ENCODE data around the gene ZGRF1. TPM values are rescaled to one million over a fixed set of nuclear protein-coding genes. Genes with fewer than 3 reads are reported as not detected.
"Not testable (repeated sequence)": the region's sequence is repeated elsewhere in the genome, so short reads cannot be mapped to it uniquely, and the experiment has no call there.

ZGRF1 gene
- total and polyA plus RNA-seq, 9 of the 15 experiments (the other 6 are each of a cell fraction or from before 2014, with no cell fraction given): 8.8 to 35.2 (median 22.0) TPM

DNA sequence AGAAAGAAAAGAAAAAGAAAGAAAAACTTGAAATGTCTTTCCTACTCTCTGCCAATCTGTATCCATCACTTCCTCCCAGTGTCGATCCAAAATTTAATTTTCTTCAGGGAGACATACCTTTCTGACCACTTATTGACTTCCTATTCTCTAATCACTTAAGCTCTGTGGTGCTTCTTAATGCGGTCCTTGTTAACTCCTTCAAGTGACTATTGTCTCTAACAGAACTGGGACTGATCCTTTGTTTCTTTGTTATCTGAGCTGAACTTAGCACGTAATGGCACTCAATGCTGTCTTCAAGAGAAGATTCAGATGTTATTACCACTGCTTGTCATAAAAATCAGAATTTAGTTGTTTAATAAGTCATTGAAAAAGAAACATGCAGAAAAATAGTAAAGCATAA lies 31.4 kb upstream of the ZGRF1 start:
- POLR2A ChIA-PET: no interaction called here
- Histone ChIP-seq H3K4me2 (ENCODE audit: insufficient read depth, low read length) (no peak overlapping the region), H4K20me1 (replicated peaks; ENCODE audit: control insufficient read depth, insufficient read depth, low read length) (no peaks in the 10 kb centered on the region), H3K36me3 (ENCODE audit: control insufficient read depth, insufficient read depth, low read length) (no peaks in the 10 kb centered on the region), H3K9ac (ENCODE audit: insufficient read depth in 1 of 2, low read depth in 2 of 2, low read length in 2 of 2) (no peak overlapping the region), H3K9me3 (replicated peaks; ENCODE audit: control insufficient read depth, insufficient read depth, low read depth, low read length) (no peaks in the 10 kb centered on the region), H3K79me2 (ENCODE audit: control insufficient read depth, insufficient read depth, low read length) (no peaks in the 10 kb centered on the region), H3K27ac (ENCODE audit: extremely low read depth, low read depth, low read length) (no peak overlapping the region), H2AFZ (ENCODE audit: low read depth, low read length) (no peak overlapping the region), H3K4me3 (no peak overlapping the region), H3K27me3 (ENCODE audit: control insufficient read depth in 2 of 2, insufficient read depth in 2 of 2, low read length in 2 of 2) (peaks cover 5 to 8% of the 10 kb centered on the region in 2 experiments; a peak in 3 of 5 replicates), H3K9me1 (ENCODE audit: control insufficient read depth, insufficient read depth, low read length) (no peaks in the 10 kb centered on the region), H3K4me1 (replicated peaks in 1 of 2; ENCODE audit: control insufficient read depth in 2 of 2, insufficient read depth in 2 of 2, low read length in 2 of 2) (peaks cover 0 to 2% of the 10 kb centered on the region in 2 experiments; a peak in 1 of 5 replicates)
- intact Hi-C loops (cut with micrococcal nuclease) (no loop called here), in situ Hi-C loops (cut with MboI) (no loop called here)
- CTCF ChIA-PET (ENCODE audit: low intra/inter-chr PET ratio): no interaction called here
- DNase-seq (ENCODE audit: extremely low read depth in 1 of 4, low spot score in 3 of 4) (no peak), FAIRE-seq (no peak), ATAC-seq (no peak)
- no peak for TF ChIP-seq ZNF165 (CRISPR knock-in tag; IDR thresholded peaks at IDR 0.05; ENCODE audit: borderline replicate concordance)
- TF ChIP-seq, protein P1, sequence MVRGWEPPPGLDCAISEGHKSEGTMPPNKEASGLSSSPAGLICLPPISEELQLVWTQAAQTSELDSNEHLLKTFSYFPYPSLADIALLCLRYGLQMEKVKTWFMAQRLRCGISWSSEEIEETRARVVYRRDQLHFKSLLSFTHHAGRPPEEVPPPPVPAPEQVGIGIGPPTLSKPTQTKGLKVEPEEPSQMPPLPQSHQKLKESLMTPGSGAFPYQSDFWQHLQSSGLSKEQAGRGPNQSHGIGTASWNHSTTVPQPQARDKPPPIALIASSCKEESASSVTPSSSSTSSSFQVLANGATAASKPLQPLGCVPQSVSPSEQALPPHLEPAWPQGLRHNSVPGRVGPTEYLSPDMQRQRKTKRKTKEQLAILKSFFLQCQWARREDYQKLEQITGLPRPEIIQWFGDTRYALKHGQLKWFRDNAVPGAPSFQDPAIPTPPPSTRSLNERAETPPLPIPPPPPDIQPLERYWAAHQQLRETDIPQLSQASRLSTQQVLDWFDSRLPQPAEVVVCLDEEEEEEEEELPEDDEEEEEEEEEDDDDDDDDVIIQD (CRISPR knock-in tag; IDR thresholded peaks at IDR 0.05): no peak
- no peak for TF ChIP-seq YBX1 (IDR thresholded peaks at IDR 0.05)
- TF ChIP-seq, protein P2, sequence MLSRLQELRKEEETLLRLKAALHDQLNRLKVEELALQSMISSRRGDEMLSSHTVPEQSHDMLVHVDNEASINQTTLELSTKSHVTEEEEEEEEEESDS (CRISPR knock-in tag; IDR thresholded peaks at IDR 0.05): no peak
- WGBS (ENCODE audit: insufficient coverage, low coverage, missing lambda C conversion rate): 7% methylated on average over 3 of the region's 3 CpGs
- BruUV-seq (replicated peaks): no TSS peak

DNA sequence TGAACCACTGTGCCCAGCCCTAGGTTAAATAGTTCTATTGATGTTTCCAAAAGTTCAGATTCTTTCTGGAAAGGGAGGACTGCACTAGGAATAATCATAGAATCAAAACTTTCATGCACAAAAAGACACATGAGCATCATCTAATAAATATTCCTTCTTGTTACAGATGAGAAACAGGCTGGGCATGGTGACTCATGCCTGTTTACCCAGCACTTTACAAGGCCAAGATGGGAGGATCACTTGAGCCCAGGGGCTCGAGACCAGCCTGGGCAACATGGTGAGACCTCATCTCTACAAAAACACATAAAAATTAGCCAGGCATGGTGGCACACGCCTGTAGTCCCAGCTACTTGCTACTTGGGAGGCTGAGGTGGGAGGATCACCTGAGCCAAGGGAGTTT lies 27.9 kb upstream of the ZGRF1 start:
- H3K27ac ChIP-seq (ENCODE audit: extremely low read depth, low read depth, low read length): no peak overlapping the region
- WGBS (ENCODE audit: insufficient coverage, low coverage, missing lambda C conversion rate): 25% methylated on average over 2 of the region's 2 CpGs
- DNase-seq (ENCODE audit: extremely low read depth in 1 of 4, low spot score in 3 of 4) (no peak), FAIRE-seq (no peak), ATAC-seq (no peak)
- no TSS peak for BruUV-seq (replicated peaks)
- H3K36me3 ChIP-seq (ENCODE audit: control insufficient read depth, insufficient read depth, low read length): no peaks in the 10 kb centered on the region
- no peak overlapping the region for H3K4me2 ChIP-seq (ENCODE audit: insufficient read depth, low read length)
- no peaks in the 10 kb centered on the region for H4K20me1 ChIP-seq (replicated peaks; ENCODE audit: control insufficient read depth, insufficient read depth, low read length)
- no peaks in the 10 kb centered on the region for H3K4me1 ChIP-seq (replicated peaks in 1 of 2; ENCODE audit: control insufficient read depth in 2 of 2, insufficient read depth in 2 of 2, low read length in 2 of 2)
- TF ChIP-seq PTRF (tag; IDR thresholded peaks at IDR 0.05) (no peak), CBX8 (IDR thresholded peaks at IDR 0.05; ENCODE audit: borderline replicate concordance, extremely low read depth, low read depth, low read length, poor library complexity, severe bottlenecking) (no peak)
- intact Hi-C loops (cut with micrococcal nuclease) (no loop called here), in situ Hi-C loops (cut with MboI) (no loop called here)
- no peaks in the 10 kb centered on the region for H3K79me2 ChIP-seq (ENCODE audit: control insufficient read depth, insufficient read depth, low read length)
- ChIA-PET CTCF (ENCODE audit: low intra/inter-chr PET ratio) (no interaction called here), POLR2A (interaction anchor here (0.9 kb wide), 1 partner anchor 11 kb away, joined by 3 read pairs; no protein-coding TSS in a partner anchor)
- no peak overlapping the region for H3K9ac ChIP-seq (ENCODE audit: insufficient read depth in 1 of 2, low read depth in 2 of 2, low read length in 2 of 2)
- H3K9me1 ChIP-seq (ENCODE audit: control insufficient read depth, insufficient read depth, low read length): no peaks in the 10 kb centered on the region
- H2AFZ ChIP-seq (ENCODE audit: low read depth, low read length): no peak overlapping the region
- no peak overlapping the region for H3K4me3 ChIP-seq
- H3K27me3 ChIP-seq (ENCODE audit: control insufficient read depth in 2 of 2, insufficient read depth in 2 of 2, low read length in 2 of 2): no peaks in the 10 kb centered on the region; a peak in 1 of 5 replicates
- no peaks in the 10 kb centered on the region for H3K9me3 ChIP-seq (replicated peaks; ENCODE audit: control insufficient read depth, insufficient read depth, low read depth, low read length)

DNA sequence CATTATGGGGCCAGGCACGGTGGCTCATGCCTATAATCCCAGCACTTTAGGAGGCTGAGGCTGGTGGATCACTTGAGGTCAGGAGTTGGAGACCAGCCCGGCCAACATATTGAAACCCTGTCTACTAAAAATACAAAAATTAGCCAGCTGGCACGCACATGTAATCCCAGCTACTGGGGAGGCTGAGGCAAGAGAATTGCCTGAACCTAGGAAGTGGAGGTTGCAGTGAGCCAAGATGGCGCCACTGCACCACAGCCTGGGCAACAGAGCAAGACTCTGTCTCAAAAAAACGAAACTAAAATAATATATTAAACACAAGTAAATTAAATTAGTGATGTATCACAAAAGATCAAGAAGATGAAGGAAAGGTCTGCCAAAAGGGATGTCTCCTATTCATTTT lies 19.4 kb upstream of the ZGRF1 start:
- H3K79me2 ChIP-seq (ENCODE audit: control insufficient read depth, insufficient read depth, low read length); H4K20me1 ChIP-seq (replicated peaks; ENCODE audit: control insufficient read depth, insufficient read depth, low read length); H3K4me2 ChIP-seq (ENCODE audit: insufficient read depth, low read length); H3K27me3 ChIP-seq (ENCODE audit: control insufficient read depth in 2 of 2, insufficient read depth in 2 of 2, low read length in 2 of 2); H3K9me1 ChIP-seq (ENCODE audit: control insufficient read depth, insufficient read depth, low read length); H3K9me3 ChIP-seq (replicated peaks; ENCODE audit: control insufficient read depth, insufficient read depth, low read depth, low read length); H3K4me3 ChIP-seq; H3K4me1 ChIP-seq (replicated peaks in 1 of 2; ENCODE audit: control insufficient read depth in 2 of 2, insufficient read depth in 2 of 2, low read length in 2 of 2); POLR2A ChIA-PET; H3K9ac ChIP-seq (ENCODE audit: insufficient read depth in 1 of 2, low read depth in 2 of 2, low read length in 2 of 2); ATAC-seq; DNase-seq (ENCODE audit: extremely low read depth in 1 of 4, low spot score in 3 of 4); H2AFZ ChIP-seq (ENCODE audit: low read depth, low read length); H3K27ac ChIP-seq (ENCODE audit: extremely low read depth, low read depth, low read length); CTCF ChIA-PET (ENCODE audit: low intra/inter-chr PET ratio); intact Hi-C loops (cut with micrococcal nuclease); FAIRE-seq; in situ Hi-C loops (cut with MboI); BruUV-seq (replicated peaks): not testable (repeated sequence)
- WGBS (ENCODE audit: insufficient coverage, low coverage, missing lambda C conversion rate): 82% methylated on average over 5 of the region's 5 CpGs
- H3K36me3 ChIP-seq (ENCODE audit: control insufficient read depth, insufficient read depth, low read length): peaks cover 56% of the 10 kb centered on the region
